Activated CD4-positive, alpha-beta T cell treated with anti-CD3 and anti-CD28 coated beads for 24 hours (primary cell): Measurements from ENCODE around the gene CHRM4.

Experiments used
- DNase-seq, 2 donors: peaks; one replicate each; pipeline ENCODE4 v3.0.0-alpha.2; 2020; ENCODE audit warnings: low read depth in 2 of 2

CHRM4 gene

GRCh38 chr11:46391578-46392420, at the start of gene CHRM4:
Gene CHRM4 (minus strand): TSS chr11:46391776. CDS start chr11:46386557, 5,219 bp downstream.
- DNase-seq, result no peak

- DNase-seq, result no peak
These were observed 46.6 kb upstream of the CHRM4 start for GRCh38 chr11:46438211-46438610.

GRCh38 chr11:46437122-46437689, 45.6 kb upstream of the CHRM4 start:
- DNase-seq, result no peak

GRCh38 chr11:46436113-46436512, 44.5 kb upstream of the CHRM4 start:
- DNase-seq, result no peak

GRCh38 chr11:46435679-46436078, 44.1 kb upstream of the CHRM4 start:
- DNase-seq, result no peak

- DNase-seq, result no peak
These were observed 39.6 kb upstream of the CHRM4 start for GRCh38 chr11:46431211-46431610.

GRCh38 chr11:46429717-46430116, 38.1 kb upstream of the CHRM4 start:
- DNase-seq, result no peak

- DNase-seq, result no peak
These were observed 35.8 kb upstream of the CHRM4 start for GRCh38 chr11:46427364-46427763.

- no peak for DNase-seq
These were observed 34.8 kb upstream of the CHRM4 start for GRCh38 chr11:46426233-46426991.

GRCh38 chr11:46422588-46422987, 31.0 kb upstream of the CHRM4 start:
- DNase-seq, result no peak

GRCh38 chr11:46421257-46421880, 29.8 kb upstream of the CHRM4 start:
- DNase-seq, result no peak

GRCh38 chr11:46420513-46420912, 28.9 kb upstream of the CHRM4 start:
- no peak for DNase-seq

- DNase-seq, result no peak
These were observed 27.2 kb upstream of the CHRM4 start for GRCh38 chr11:46418751-46419150.

- DNase-seq, result no peak
These were observed 26.1 kb upstream of the CHRM4 start for GRCh38 chr11:46417711-46418110.

- no peak for DNase-seq
These were observed 23.3 kb upstream of the CHRM4 start for GRCh38 chr11:46414879-46415278.

GRCh38 chr11:46414466-46414796, 22.9 kb upstream of the CHRM4 start:
- no peak for DNase-seq

- DNase-seq, result no peak
These were observed 22.3 kb upstream of the CHRM4 start for GRCh38 chr11:46413760-46414465.

GRCh38 chr11:46410021-46410420, 18.4 kb upstream of the CHRM4 start:
- no peak for DNase-seq

- DNase-seq, result no peak
These were observed 16.9 kb upstream of the CHRM4 start for GRCh38 chr11:46408407-46408986.

- no peak for DNase-seq
These were observed 16.1 kb upstream of the CHRM4 start for GRCh38 chr11:46407635-46408034.

- no peak for DNase-seq
These were observed 13.0 kb upstream of the CHRM4 start for GRCh38 chr11:46404476-46405017.
